Effector CD8-positive, alpha-beta T cell (primary cell): ENCODE data around the gene NIPA2.
"Not testable (repeated sequence)": the region's sequence is repeated elsewhere in the genome, so short reads cannot be mapped to it uniquely, and the experiment has no call there.

ENCODE experiments used
- DNase-seq: peaks from one replicate; lab custom pipeline; 2025; lab: John Stamatoyannopoulos, UW
- total RNA-seq, 4 experiments: gene quantifications; one replicate each; lab custom pipeline; 2026; lab: John Stamatoyannopoulos, UW

Gene NIPA2
- 70.3 to 143 (median 79.5) reads per million in 4 experiments for total RNA-seq

- DNase-seq, result peak; percentile 99
Measured at GRCh38 chr15:22838292-22839042, at the start of gene NIPA2. Gene NIPA2 (plus strand): TSS chr15:22838666. CDS start chr15:22851732, 13,066 bp downstream.

- no peak for DNase-seq
Measured at GRCh38 chr15:22794063-22794462, 44.4 kb upstream of the NIPA2 start.

DNA sequence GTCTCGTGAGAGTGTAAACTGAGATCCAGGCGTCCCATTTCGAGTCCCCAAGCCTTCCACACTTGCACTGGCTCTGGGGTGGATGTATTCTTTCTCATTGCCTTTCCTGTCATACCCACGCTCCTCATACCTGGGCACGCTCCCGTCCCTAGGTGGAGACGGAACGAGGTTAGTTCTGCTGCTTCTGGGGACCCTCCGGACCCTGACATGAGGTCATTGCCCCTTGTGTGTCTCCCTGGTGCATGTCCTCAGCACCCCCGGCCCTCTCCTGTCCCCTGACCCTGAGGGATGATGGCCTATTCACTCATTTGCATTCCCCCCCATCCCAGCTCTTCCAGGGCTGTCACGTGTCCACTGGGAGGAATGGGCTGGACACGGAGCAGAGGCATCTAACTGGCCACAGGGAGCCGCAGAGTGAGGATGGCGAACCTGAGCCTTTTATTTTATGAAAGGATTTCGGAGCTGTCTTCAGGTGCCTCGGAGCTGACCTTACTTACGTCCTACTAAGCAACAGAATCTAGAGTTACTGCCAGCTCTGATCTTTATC, 43.8 kb upstream of the NIPA2 start:
- DNase-seq, result no peak

DNA sequence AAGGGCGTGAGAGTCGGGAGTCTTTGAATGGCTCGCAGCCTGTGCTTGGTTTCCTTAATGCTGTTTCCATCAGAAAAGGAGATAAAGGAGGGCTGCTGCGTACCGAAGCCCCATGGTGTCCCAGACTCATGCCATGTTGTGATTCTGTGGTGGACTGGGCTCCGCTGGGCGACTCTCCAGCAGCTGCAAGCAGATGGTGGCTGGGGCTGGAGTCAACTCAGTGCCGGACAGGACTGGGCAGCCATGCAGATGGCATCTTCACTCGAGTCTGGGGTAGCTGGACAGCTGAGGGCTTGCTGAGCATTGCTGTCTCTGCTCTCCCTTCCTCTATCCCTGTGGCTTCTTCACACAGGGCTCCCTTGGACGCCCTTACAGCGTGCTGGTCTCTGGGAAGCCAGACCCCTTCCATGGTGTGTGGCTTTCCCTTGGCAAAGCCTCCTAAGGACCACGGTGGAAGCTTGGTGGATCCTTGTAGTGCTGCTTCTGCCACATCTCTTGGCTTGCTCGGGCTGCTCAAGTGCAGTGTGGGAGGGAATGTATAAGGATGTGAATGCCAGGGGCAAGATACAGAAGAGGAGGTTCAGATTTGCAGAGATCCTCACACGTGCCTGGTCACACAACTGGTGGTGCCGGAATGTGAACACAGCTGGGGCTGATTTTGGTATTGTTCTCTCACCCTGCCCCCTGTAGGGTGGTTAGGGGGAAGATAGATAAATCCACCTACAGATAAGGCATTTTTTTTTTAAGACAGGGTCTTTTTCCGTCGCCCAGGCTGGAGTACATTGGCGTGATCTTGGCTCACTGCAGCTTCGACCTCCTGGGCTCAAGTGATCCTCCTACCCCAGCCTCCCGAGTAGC, 43.0 kb upstream of the NIPA2 start:
- DNase-seq, result no peak

GRCh38 chr15:22796079-22796478, 42.4 kb upstream of the NIPA2 start:
- no peak for DNase-seq

GRCh38 chr15:22799902-22800301, 38.6 kb upstream of the NIPA2 start:
- DNase-seq, result no peak

GRCh38 chr15:22803006-22803405, 35.5 kb upstream of the NIPA2 start:
- DNase-seq, result not testable (repeated sequence)

DNA sequence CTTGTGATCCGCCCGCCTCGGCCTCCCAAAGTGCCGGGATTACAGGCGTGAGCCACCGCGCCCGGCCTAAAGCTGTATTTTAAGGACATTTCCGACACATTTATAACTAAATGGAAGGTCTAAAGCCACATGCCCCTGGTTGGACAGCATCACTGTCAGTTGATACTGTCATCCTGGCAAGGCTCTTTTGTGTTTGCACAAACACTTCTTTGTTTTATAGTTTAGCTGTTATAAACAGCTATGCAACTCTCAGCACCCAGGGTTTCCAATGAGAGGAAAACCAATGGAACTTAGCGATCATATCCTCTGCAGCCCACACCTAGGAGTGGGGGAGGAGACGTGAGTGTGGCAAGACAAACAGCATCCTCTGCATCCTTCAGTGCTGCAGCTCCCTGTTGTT, 32.3 kb upstream of the NIPA2 start:
- DNase-seq, result no peak

- DNase-seq, result no peak
Measured at GRCh38 chr15:22806664-22807063, 31.8 kb upstream of the NIPA2 start.

DNA sequence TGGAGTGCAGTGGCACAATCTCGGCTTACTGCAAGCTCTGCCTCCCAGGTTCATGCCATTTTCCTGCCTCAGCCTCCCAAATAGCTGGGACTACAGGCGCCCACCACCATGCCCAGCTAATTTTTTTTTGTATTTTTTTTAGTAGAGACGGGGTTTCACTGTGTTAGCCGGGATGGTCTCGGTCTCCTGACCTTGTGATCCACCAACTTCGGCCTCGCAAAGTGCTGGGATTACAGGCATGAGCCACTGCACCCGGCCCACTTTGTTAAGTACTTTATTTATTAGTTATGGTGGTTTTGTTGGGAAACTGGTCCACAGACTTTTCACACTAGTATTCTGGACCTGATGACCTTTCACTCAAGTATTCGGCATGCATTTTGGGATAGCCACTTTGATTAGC, 30.6 kb upstream of the NIPA2 start:
- DNase-seq, result not testable (repeated sequence)

GRCh38 chr15:22808240-22808639, 30.2 kb upstream of the NIPA2 start:
- DNase-seq, result no peak

- no peak for DNase-seq
Measured at GRCh38 chr15:22808761-22809280, 29.6 kb upstream of the NIPA2 start.

DNA sequence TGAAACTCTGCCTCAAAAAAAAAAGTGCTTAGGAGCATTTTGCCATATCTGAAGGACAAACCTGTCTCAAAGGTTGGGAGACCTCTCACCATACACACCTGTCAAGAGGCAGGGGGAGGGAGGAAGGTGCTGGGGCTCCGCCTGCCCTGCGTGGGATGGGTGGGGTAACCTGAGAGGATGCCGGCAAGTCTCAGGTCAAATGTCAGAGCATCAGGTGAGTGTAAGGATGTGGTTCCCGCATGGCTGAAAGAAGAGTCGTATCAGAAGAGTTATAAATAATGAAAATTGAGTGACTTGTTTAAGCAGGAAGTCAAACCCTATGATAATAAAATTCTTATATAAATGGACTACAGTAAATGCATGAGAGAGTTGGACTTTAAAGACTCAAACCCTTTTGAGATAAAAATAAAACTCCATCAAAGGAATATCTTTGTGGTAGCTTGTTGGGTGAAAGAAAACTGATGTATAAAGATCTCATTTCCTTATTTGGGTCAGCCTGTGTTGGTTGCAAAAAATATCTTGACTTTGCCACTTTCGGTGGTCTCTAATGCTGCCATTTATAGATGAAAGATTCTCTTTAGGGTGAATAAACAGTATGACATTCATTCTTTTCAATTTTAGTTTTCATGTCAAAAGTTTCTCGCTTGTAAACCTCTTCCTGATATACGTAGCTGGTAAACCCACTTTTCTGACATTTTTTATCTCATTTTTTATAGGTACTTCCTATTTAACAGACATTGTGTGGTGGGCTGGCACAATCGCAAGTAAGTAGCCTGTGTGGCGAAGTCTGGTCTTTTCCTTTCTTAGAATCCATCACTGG, 28.2 kb upstream of the NIPA2 start:
- DNase-seq, result no peak

DNA sequence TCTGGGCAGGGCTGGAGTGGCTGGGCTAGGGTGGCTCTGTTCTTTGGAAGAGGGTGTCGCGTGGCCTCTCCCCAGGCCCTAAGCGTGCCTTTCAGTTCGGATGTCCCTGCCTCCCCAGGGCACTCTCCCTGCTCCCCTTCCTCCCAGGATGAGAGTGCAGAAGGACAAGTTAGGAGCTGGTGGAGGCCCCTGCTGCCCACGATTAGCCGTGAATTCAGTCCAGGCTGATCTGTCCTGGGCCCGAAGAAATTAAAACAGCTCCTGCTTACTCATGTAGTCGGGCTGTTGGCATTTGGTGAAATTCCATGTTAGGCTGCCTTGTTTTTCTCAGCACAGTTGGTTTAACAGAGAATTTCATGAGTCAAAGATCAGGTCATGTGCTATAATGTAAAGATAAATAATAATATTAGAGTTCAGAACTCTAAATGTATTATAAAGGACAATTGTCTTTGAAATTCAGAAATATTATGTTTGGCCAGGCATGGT, 27.6 kb upstream of the NIPA2 start:
- no peak for DNase-seq

DNA sequence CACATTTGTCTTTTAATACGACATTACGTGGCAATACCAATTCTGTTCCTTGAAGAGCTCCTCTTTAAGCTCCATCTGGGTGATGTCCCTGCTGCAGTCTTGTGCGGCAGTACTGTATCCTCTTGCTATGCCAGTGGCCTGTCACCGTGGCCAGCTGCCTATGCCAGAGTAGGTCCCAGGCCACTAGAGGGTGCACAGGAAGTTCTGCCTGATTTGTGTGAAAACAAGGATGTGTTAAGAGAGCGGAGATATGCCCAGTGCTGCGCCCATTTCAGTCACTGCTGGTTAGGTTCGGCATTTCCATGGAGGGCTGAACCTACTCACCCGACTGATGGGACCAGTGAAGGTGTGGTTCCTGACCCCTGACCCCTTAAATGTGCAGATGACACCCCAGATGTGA, 26.8 kb upstream of the NIPA2 start:
- DNase-seq, result no peak

- no peak for DNase-seq
Measured at GRCh38 chr15:22813844-22814243, 24.6 kb upstream of the NIPA2 start.

- DNase-seq, result no peak
Measured at GRCh38 chr15:22815766-22816165, 22.7 kb upstream of the NIPA2 start.

- no peak for DNase-seq
Measured at GRCh38 chr15:22819651-22820050, 18.8 kb upstream of the NIPA2 start.

DNA sequence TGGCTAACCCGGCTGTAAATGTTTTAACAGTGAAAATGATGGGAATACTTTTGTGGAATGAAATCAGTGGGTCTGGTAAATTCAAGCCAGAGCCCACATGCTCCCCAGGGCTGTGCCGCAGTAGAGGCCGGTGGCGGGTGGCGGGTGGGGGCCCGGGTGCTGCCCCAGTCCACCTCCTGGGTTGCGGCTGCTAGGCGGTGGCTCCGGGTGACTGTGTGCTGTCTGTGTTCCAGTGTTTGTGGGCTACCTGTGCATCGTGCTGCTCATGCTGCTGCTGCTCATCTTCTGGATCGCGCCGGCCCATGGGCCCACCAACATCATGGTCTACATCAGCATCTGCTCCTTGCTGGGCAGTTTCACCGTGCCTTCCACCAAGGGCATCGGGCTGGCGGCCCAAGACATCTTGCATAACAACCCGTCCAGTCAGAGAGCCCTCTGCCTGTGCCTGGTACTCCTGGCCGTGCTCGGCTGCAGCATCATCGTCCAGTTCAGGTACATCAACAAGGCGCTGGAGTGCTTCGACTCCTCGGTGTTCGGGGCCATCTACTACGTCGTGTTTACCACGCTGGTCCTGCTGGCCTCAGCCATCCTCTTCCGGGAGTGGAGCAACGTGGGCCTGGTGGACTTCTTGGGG, 14.9 kb upstream of the NIPA2 start:
- no peak for DNase-seq

GRCh38 chr15:22827125-22827524, 11.3 kb upstream of the NIPA2 start:
- DNase-seq, result no peak

- no peak for DNase-seq
Measured at GRCh38 chr15:22831473-22831872, 7.0 kb upstream of the NIPA2 start.
